Measurements from ENCODE around the gene NAT14.
"Not testable (repeated sequence)": the region's sequence is repeated elsewhere in the genome, so short reads cannot be mapped to it uniquely, and the experiment has no call there.

Gene NAT14

DNA sequence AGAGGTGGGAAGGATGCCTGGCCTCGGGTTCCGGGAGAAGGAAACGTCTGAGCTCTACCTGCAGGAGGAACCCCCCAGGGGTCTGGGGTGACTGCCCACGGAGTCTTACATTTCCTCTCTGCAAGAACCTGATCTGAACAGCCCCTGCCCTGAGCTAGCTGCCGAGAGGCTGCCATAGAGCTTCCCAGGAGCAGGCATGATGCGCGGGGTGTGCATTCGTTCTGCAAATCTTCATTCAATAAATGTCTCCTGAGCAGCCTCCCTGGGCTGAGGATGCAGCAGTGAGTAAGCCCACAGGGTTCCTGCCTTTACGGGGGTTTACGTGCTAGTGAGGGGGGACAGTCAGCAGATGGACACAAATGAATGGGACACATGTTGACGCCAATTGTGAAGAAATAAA lies 40.3 kb upstream of the NAT14 start:
- no peak overlapping the region for H3K4me3 ChIP-seq (ENCODE audit: low read length)
- no peaks in the 10 kb centered on the region for H3K4me1 ChIP-seq (ENCODE audit: control insufficient read depth, low read depth, low read length)
- H3K4ac ChIP-seq (ENCODE audit: low read depth, low read length) = no peak overlapping the region
- H3K79me1 ChIP-seq (ENCODE audit: low read length) = no peaks in the 10 kb centered on the region
- no peak overlapping the region for H4K5ac ChIP-seq (ENCODE audit: low read length)
- no peak overlapping the region for H2AK5ac ChIP-seq (ENCODE audit: low read length)
- H2BK120ac ChIP-seq (ENCODE audit: low read depth, low read length) = no peak overlapping the region
- H2BK15ac ChIP-seq (replicated peaks; ENCODE audit: low read depth) = no peak overlapping the region
- WGBS (ENCODE audit: extremely low coverage, insufficient coverage, low lambda C conversion rate) = no CpG with 5 or more reads among the region's 11 CpGs
- H3K27ac ChIP-seq (ENCODE audit: low read depth, low read length) = no peak overlapping the region
- no peak overlapping the region for H4K8ac ChIP-seq (ENCODE audit: low read depth, low read length)
- no peak overlapping the region for H3K9ac ChIP-seq (ENCODE audit: low read length)
- H3K56ac ChIP-seq (ENCODE audit: low read length) = no peak overlapping the region
- no peaks in the 10 kb centered on the region for H3K79me2 ChIP-seq (ENCODE audit: control insufficient read depth, insufficient read depth, low read length)
- peaks cover 45% of the 10 kb centered on the region for H3K27me3 ChIP-seq (ENCODE audit: insufficient read depth, low read length, poor library complexity)
- H2BK5ac ChIP-seq (ENCODE audit: low read length) = no peak overlapping the region
- H3K4me2 ChIP-seq (ENCODE audit: low read length) = no peak overlapping the region
- no peak overlapping the region for H3K23ac ChIP-seq (ENCODE audit: low read length)
- DNase-seq = no peak
- no peaks in the 10 kb centered on the region for H3K36me3 ChIP-seq (ENCODE audit: control insufficient read depth, insufficient read depth, low read length)
- no peak overlapping the region for H3K18ac ChIP-seq (ENCODE audit: low read length)

DNA sequence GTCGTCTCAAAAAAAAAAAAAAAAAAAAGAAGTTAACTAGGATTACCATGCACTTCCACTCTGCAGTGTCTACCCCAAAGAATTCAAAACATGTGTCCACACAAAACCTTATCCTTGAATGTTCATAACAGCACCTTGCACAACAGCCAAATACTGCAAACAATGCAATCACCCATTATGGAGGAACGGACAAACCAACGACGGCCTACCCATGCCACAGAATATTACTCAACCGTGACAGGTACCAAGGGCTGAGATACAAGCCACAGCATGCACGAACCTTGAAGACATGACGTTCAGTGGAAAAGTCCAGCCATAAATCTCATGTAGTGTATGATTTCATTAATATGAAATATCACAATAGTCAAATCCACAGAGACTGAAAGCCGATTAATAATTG lies 38.9 kb upstream of the NAT14 start:
- no peak overlapping the region for H4K5ac ChIP-seq (ENCODE audit: low read length)
- no peak overlapping the region for H3K9ac ChIP-seq (ENCODE audit: low read length)
- peaks cover 44% of the 10 kb centered on the region for H3K27me3 ChIP-seq (ENCODE audit: insufficient read depth, low read length, poor library complexity)
- H3K79me2 ChIP-seq (ENCODE audit: control insufficient read depth, insufficient read depth, low read length) = no peaks in the 10 kb centered on the region
- no CpG with 5 or more reads among the region's 8 CpGs for WGBS (ENCODE audit: extremely low coverage, insufficient coverage, low lambda C conversion rate)
- H4K8ac ChIP-seq (ENCODE audit: low read depth, low read length) = no peak overlapping the region
- no peak overlapping the region for H3K56ac ChIP-seq (ENCODE audit: low read length)
- H2BK120ac ChIP-seq (ENCODE audit: low read depth, low read length) = no peak overlapping the region
- DNase-seq = no peak
- no peaks in the 10 kb centered on the region for H3K79me1 ChIP-seq (ENCODE audit: low read length)
- H3K4me1 ChIP-seq (ENCODE audit: control insufficient read depth, low read depth, low read length) = no peaks in the 10 kb centered on the region
- no peaks in the 10 kb centered on the region for H3K36me3 ChIP-seq (ENCODE audit: control insufficient read depth, insufficient read depth, low read length)
- H2AK5ac ChIP-seq (ENCODE audit: low read length) = no peak overlapping the region
- no peak overlapping the region for H3K4me2 ChIP-seq (ENCODE audit: low read length)
- H3K4me3 ChIP-seq (ENCODE audit: low read length) = no peak overlapping the region
- no peak overlapping the region for H2BK5ac ChIP-seq (ENCODE audit: low read length)
- H3K23ac ChIP-seq (ENCODE audit: low read length) = no peak overlapping the region
- H2BK15ac ChIP-seq (replicated peaks; ENCODE audit: low read depth) = no peak overlapping the region
- no peak overlapping the region for H3K4ac ChIP-seq (ENCODE audit: low read depth, low read length)
- H3K27ac ChIP-seq (ENCODE audit: low read depth, low read length) = no peak overlapping the region
- no peak overlapping the region for H3K18ac ChIP-seq (ENCODE audit: low read length)

DNA sequence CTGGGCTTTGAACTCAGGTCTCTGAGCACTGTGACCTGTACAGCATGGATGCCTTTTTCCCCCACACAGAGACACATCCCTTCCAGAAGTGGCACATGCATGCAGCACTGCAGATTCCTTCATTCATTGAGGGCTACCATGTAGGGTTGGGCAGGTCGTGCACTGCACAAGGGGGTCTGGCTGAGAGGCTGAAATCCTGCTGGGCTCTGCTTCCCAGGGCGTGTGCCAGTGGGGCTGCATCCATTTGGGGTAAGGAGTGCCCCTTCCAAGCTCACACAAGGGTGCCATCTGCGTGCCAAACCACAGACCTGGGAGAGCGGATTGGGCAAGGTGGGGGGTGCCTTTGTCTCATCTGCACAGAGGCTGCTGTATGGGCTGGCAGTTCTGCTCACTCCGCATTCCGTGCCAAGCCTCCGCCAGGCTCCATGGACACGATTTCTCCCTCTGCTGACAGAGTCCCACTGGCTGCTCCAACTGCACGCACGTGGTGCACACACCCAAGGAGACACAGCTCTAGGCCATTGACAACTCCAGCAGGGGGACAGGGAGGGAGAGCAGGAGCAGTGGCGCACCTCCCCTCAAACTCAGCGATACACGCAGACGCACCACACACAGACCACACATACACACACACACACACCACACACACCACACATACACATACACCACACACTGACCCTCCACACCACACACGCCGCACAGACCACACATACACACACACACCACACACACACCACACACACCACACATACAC lies 37.4 kb upstream of the NAT14 start:
- H3K4me2 ChIP-seq (ENCODE audit: low read length) = no peak overlapping the region
- H3K18ac ChIP-seq (ENCODE audit: low read length) = no peak overlapping the region
- no peak overlapping the region for H2AK5ac ChIP-seq (ENCODE audit: low read length)
- no peak overlapping the region for H3K4ac ChIP-seq (ENCODE audit: low read depth, low read length)
- peak; percentile 62 for DNase-seq
- H3K9ac ChIP-seq (ENCODE audit: low read length) = no peak overlapping the region
- no peaks in the 10 kb centered on the region for H3K79me1 ChIP-seq (ENCODE audit: low read length)
- WGBS (ENCODE audit: extremely low coverage, insufficient coverage, low lambda C conversion rate) = 100% methylated on average over 2 of the region's 16 CpGs
- H3K56ac ChIP-seq (ENCODE audit: low read length) = no peak overlapping the region
- no peaks in the 10 kb centered on the region for H3K4me1 ChIP-seq (ENCODE audit: control insufficient read depth, low read depth, low read length)
- no peak overlapping the region for H4K8ac ChIP-seq (ENCODE audit: low read depth, low read length)
- no peaks in the 10 kb centered on the region for H3K36me3 ChIP-seq (ENCODE audit: control insufficient read depth, insufficient read depth, low read length)
- H3K27ac ChIP-seq (ENCODE audit: low read depth, low read length) = no peak overlapping the region
- no peak overlapping the region for H2BK120ac ChIP-seq (ENCODE audit: low read depth, low read length)
- H2BK15ac ChIP-seq (replicated peaks; ENCODE audit: low read depth) = no peak overlapping the region
- peaks cover 42% of the 10 kb centered on the region for H3K27me3 ChIP-seq (ENCODE audit: insufficient read depth, low read length, poor library complexity)
- H3K23ac ChIP-seq (ENCODE audit: low read length) = no peak overlapping the region
- H3K4me3 ChIP-seq (ENCODE audit: low read length) = no peak overlapping the region
- no peak overlapping the region for H4K5ac ChIP-seq (ENCODE audit: low read length)
- no peak overlapping the region for H2BK5ac ChIP-seq (ENCODE audit: low read length)
- H3K79me2 ChIP-seq (ENCODE audit: control insufficient read depth, insufficient read depth, low read length) = no peaks in the 10 kb centered on the region

DNA sequence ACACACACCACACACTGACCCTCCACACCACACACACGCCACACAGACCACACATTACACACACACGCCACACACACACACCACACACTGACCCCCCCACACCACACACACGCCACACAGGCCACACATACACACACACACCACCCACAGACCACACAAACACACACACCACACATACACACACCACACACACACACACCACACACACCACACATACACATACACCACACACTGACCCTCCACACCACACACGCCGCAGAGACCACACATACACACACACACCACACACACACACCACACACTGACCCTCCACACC lies 36.9 kb upstream of the NAT14 start:
- not testable (repeated sequence) for H3K36me3 ChIP-seq (ENCODE audit: control insufficient read depth, insufficient read depth, low read length); H3K4me3 ChIP-seq (ENCODE audit: low read length); DNase-seq; H3K79me1 ChIP-seq (ENCODE audit: low read length); H3K9ac ChIP-seq (ENCODE audit: low read length); H3K56ac ChIP-seq (ENCODE audit: low read length); H3K4me2 ChIP-seq (ENCODE audit: low read length); H3K4ac ChIP-seq (ENCODE audit: low read depth, low read length); H3K79me2 ChIP-seq (ENCODE audit: control insufficient read depth, insufficient read depth, low read length); H3K18ac ChIP-seq (ENCODE audit: low read length); H2AK5ac ChIP-seq (ENCODE audit: low read length); H4K5ac ChIP-seq (ENCODE audit: low read length); H3K4me1 ChIP-seq (ENCODE audit: control insufficient read depth, low read depth, low read length); H2BK120ac ChIP-seq (ENCODE audit: low read depth, low read length); H2BK5ac ChIP-seq (ENCODE audit: low read length); H2BK15ac ChIP-seq (replicated peaks; ENCODE audit: low read depth); H4K8ac ChIP-seq (ENCODE audit: low read depth, low read length); H3K23ac ChIP-seq (ENCODE audit: low read length); H3K27ac ChIP-seq (ENCODE audit: low read depth, low read length)
- no CpG with 5 or more reads among the region's 5 CpGs for WGBS (ENCODE audit: extremely low coverage, insufficient coverage, low lambda C conversion rate)
- peaks cover 38% of the 10 kb centered on the region for H3K27me3 ChIP-seq (ENCODE audit: insufficient read depth, low read length, poor library complexity)

DNA sequence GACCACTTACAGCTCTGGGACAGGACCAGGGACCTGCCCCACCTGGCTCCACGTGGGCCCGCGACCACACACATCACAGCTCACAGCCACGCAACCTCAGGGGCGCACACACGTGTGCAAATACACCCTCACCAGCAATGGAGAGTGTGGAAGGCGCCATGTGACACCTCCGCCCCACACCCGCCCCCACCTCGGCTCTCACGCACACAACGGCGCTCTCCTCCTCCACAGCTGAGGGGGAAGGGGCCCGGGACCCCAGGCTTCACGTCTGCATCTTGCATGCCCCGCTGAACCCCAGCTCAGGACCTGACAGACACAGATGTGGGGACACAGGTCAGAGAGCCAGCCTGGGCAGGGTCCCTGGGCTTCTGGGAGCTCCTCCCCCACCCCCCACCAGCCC lies 35.5 kb upstream of the NAT14 start:
- H3K27ac ChIP-seq (ENCODE audit: low read depth, low read length) = no peak overlapping the region
- H3K56ac ChIP-seq (ENCODE audit: low read length) = no peak overlapping the region
- no peak overlapping the region for H2BK15ac ChIP-seq (replicated peaks; ENCODE audit: low read depth)
- DNase-seq = no peak
- H3K4me3 ChIP-seq (ENCODE audit: low read length) = no peak overlapping the region
- H4K5ac ChIP-seq (ENCODE audit: low read length) = no peak overlapping the region
- H2AK5ac ChIP-seq (ENCODE audit: low read length) = no peak overlapping the region
- no peak overlapping the region for H3K4me2 ChIP-seq (ENCODE audit: low read length)
- no peaks in the 10 kb centered on the region for H3K36me3 ChIP-seq (ENCODE audit: control insufficient read depth, insufficient read depth, low read length)
- H3K4ac ChIP-seq (ENCODE audit: low read depth, low read length) = no peak overlapping the region
- H3K4me1 ChIP-seq (ENCODE audit: control insufficient read depth, low read depth, low read length) = no peaks in the 10 kb centered on the region
- no peak overlapping the region for H2BK5ac ChIP-seq (ENCODE audit: low read length)
- H3K23ac ChIP-seq (ENCODE audit: low read length) = no peak overlapping the region
- no peak overlapping the region for H3K18ac ChIP-seq (ENCODE audit: low read length)
- no peak overlapping the region for H2BK120ac ChIP-seq (ENCODE audit: low read depth, low read length)
- H3K9ac ChIP-seq (ENCODE audit: low read length) = no peak overlapping the region
- H3K79me1 ChIP-seq (ENCODE audit: low read length) = no peaks in the 10 kb centered on the region
- H3K79me2 ChIP-seq (ENCODE audit: control insufficient read depth, insufficient read depth, low read length) = no peaks in the 10 kb centered on the region
- H3K27me3 ChIP-seq (ENCODE audit: insufficient read depth, low read length, poor library complexity) = peaks cover 28% of the 10 kb centered on the region
- H4K8ac ChIP-seq (ENCODE audit: low read depth, low read length) = no peak overlapping the region
- no CpG with 5 or more reads among the region's 16 CpGs for WGBS (ENCODE audit: extremely low coverage, insufficient coverage, low lambda C conversion rate)
